T-helper 2 cell (primary cell): ENCODE measurements around the gene TAS1R2.
"Not testable (repeated sequence)": the region's sequence is repeated elsewhere in the genome, so short reads cannot be mapped to it uniquely, and the experiment has no call there.

Experiments used
- DNase-seq, 5 experiments: peaks; one replicate each; pipeline versions ENCODE4 v3.0.0 to v3.0.0-alpha.2; 2012 to 2022

The TAS1R2 gene

GRCh38 chr1:18868801-18869424 lies 9.5 kb upstream of the TAS1R2 start:
- DNase-seq: no peak

GRCh38 chr1:18868354-18868753 lies 8.9 kb upstream of the TAS1R2 start:
- DNase-seq: no peak

GRCh38 chr1:18866846-18867245 lies 7.4 kb upstream of the TAS1R2 start:
- DNase-seq: no peak

- no peak for DNase-seq
These were observed 6.9 kb upstream of the TAS1R2 start for GRCh38 chr1:18866314-18866713.

DNA sequence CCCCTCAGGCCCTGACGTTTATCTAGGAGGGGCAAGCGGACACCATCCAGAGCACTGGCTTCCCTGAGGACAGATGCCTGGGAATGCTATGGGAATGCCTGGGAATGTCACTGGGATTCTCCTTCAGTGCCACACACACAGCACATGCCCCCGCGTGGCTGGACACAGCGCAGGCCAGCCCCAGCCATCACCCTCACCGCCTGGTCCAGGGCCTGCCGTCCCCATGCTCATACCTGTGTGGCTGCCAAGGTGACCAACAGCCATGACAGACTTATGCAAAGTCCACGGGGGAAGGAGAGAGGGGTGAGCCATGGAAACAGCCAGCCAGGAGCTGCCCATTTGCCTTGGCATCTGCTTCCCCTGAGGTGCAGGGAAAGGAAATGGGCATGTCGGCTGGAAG lies 5.7 kb upstream of the TAS1R2 start:
- DNase-seq: no peak

DNA sequence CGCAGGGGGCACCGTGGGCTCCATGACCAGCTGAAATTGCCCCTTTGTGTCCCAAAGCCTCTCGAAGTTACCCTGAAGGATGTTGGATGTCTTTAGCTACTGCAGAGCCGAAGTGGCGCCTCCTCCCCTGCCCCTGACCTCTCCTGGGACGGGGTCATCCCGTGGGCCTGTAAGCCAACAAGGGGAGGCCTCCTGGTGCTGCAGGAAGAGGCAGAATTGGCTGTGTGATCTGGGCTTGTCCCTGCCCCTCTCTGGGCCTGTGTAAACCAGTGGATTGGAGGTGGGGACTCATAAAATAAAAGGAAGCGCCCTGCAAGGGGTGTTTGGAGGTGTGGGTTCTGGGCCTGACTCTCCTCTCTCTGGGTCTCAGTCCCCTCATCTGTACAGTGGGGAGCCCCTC lies 2.1 kb upstream of the TAS1R2 start:
- no peak for DNase-seq

GRCh38 chr1:18861082-18861481 lies 1.6 kb upstream of the TAS1R2 start:
- no peak for DNase-seq

DNA sequence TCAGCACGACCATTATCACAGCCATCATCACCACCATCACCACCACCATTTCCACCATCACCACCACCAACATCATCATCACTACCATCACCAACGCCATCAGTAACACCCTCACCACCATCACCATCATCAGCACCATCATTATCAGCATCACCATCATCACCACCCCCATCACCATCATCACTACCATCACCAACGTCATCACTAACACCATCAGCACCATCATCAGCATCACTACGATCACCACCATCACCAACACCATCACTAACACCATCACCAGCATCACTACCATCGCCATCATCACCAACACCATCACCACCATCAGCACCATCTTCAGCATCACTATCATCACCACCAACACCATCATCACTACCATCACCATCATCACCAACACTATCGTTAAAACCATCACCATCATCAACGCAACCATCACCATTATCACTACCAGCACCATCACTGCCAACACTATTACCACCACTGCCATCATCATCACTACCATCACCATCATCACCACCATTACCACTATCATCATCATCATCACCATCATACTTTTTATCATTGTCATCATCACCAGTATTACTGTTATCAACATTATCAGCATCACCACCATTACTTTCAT lies 1.3 kb downstream of the TAS1R2 start:
- peak in 1 of 5 experiments; percentile 18 for DNase-seq

GRCh38 chr1:18856435-18856834 lies 3.0 kb downstream of the TAS1R2 start:
- DNase-seq: no peak

DNA sequence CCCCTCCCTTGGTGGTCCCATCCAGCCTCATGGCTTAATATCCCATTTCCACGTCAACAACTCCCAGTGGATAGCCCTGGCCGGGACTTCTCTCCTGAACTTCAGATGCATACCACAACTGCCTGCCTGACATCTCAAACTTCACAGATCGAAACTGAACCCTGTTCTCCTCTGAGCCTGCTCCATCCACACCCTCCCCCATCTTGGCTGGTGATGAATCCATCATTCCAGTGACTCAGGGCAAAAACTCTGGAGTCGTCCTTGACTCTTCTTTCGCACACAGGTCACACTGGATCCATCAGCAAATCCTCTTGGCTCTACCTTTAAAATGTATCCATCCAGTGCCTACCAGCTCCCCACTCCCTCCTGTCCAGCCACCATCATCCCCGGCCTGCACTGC lies 3.9 kb downstream of the TAS1R2 start:
- DNase-seq: no peak

DNA sequence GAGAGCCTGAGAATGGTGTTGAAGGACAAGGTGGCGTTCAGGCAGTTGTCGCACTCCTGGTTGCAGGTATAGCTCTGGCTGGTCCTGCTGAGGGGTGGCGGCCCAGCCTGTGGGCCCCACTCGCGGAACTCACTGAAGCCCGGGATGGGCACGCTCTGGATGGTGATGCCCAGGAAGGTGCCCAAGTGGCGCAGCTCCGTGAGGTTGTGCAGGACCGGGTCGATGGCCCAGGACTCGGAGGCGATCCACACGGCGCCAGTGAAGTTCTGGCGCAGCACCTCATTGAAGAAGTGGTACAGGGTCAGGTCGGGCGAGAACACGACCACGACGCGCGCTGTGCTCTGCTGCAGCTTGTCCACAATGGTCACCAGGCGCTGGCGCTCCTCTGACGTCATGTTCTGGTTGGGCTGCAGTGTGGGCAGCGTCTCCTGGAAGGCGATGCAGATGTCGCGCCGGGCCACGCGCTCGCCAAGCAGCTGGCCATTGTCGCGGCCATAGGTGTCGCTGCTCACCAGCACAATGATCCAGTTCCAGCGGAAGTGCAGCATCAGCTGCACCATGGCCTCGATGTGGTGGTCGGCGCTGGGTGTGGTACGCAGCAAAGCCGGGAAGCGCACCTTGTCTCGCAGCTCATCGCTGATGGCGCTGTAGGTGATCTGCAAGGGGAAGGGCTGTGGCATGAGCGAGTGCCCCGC lies 5.0 kb downstream of the TAS1R2 start:
- no peak for DNase-seq

- DNase-seq: no peak
These were observed 7.0 kb downstream of the TAS1R2 start for GRCh38 chr1:18852501-18852900.

GRCh38 chr1:18849261-18849711 lies 10.2 kb downstream of the TAS1R2 start:
- no peak for DNase-seq

DNA sequence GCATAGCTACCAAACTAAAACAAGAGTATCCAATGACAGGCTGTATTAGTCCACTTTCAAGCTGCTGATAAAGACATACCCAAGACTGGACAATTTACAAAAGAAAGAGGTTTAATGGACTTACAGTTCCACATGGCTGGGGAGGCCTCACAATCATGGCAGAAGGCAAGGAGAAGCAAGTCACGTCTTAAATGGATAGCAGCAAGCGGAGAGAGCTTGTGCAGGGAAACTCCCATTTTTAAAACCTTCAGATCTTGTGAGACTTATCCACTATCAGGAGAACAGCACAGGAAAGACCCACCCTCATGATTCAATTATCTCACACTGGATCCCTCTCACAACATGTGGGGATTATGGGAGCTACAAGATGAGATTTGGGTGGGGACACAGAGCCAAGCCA lies 11.7 kb downstream of the TAS1R2 start:
- DNase-seq: not testable (repeated sequence)

- DNase-seq: no peak
These were observed 19.3 kb downstream of the TAS1R2 start for GRCh38 chr1:18840145-18840544.

- DNase-seq: no peak
These were observed 22.8 kb downstream of the TAS1R2 start for GRCh38 chr1:18836654-18837053.

DNA sequence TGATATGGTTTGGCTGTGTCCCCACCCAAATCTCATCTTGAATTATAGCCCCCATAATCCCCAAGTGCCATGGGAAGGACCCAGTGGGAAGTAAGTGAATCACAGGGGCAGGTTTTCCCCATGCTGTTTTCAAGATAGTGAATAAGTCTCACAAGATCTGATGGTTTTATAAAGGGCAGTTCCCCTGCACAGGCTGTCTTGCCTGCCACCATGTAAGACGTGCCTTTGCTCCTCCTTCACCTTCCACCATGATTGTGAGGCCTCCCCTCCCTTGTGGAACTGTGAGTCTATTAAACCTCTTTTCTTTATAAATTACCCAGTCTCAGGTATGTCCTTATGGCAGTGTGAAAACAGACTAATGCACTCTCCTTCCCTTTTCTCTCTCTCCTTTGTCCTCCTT lies 27.1 kb downstream of the TAS1R2 start:
- DNase-seq: not testable (repeated sequence)

DNA sequence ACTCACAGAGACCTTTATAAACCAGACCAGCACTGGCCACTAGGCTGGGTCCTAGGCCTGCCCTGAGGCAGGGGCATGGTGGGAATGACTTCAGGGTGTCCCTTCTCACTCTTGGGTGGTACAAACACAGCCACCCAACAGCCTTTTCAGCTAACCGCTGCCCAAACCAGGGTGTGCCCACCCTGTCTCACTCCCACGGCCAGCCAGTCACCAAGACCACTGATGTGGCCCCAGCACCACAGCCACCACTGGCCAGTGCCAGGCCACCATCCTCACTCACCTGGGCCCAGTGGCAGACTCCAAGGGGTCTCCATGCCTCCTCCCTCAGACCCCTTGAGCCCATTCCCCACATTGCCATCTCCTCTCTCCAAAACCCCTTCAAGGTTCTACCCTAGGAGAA lies 27.8 kb downstream of the TAS1R2 start:
- no peak for DNase-seq

DNA sequence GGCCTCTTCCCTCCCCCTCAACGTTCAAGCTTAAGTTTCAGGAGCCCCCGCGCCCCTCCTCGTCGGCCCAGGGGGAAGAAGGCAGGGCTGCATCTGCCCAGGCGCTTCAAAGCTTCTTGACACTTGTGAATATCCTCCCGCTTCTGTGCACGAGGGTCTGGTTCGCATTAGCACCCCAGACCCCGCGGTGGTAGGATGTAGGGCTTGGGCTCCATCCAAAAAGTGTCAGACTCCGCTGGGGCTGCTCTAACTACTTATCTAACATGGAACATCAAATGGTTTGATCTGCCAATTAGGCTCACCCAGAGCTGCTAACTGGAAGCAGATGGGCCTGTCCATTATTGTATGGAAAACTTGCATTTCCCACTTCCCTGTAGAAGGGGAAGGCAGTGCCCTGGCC lies 28.9 kb downstream of the TAS1R2 start:
- no peak for DNase-seq

DNA sequence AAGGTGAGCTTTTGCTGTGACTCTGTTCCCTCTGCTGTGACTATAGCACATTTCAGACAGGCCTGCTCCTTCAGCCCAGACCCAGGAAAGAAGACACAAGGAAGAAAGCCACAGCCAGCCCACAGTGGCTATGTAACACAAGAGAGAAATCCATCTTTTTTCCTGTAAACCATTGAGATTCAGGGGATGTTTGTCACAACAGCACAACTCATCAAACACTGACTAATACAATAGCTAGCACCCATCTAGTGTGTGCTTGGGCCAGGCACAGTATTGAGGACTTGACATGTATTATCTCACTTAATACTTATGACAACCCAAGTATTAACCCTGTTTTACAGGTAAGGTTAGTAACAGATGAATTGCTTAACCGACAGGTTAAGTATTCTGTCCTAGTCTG lies 29.8 kb downstream of the TAS1R2 start:
- DNase-seq: no peak

GRCh38 chr1:18828224-18828623 lies 31.2 kb downstream of the TAS1R2 start:
- no peak for DNase-seq

GRCh38 chr1:18823438-18823837 lies 36.0 kb downstream of the TAS1R2 start:
- DNase-seq: no peak

- peak in 4 of 5 experiments; percentile 14 to 39 (median 26) for DNase-seq
These were observed 38.4 kb downstream of the TAS1R2 start for GRCh38 chr1:18820791-18821641.
